Hematopoietic multipotent progenitor cell treated with erythropoietin and hydrocortisone succinate and interleukin-3 and kit ligand, for 6 days (in vitro differentiated cells): ENCODE data around the gene COL1A2.

Source experiments
- DNase-seq: peaks from one replicate; pipeline ENCODE4 v3.0.0-alpha.2; 2015

COL1A2 gene

GRCh38 chr7:94412762-94413322, 18.1 kb downstream of the COL1A2 start:
- DNase-seq: no peak

GRCh38 chr7:94414481-94414880, 19.8 kb downstream of the COL1A2 start:
- DNase-seq: no peak

GRCh38 chr7:94414980-94415379, 20.3 kb downstream of the COL1A2 start:
- no peak for DNase-seq

- DNase-seq: no peak
These were observed 22.6 kb downstream of the COL1A2 start for GRCh38 chr7:94417306-94417705.

GRCh38 chr7:94417901-94418300, 23.2 kb downstream of the COL1A2 start:
- DNase-seq: no peak

- DNase-seq: no peak
These were observed 24.2 kb downstream of the COL1A2 start for GRCh38 chr7:94418851-94419250.

- no peak for DNase-seq
These were observed 25.6 kb downstream of the COL1A2 start for GRCh38 chr7:94420328-94420727.

GRCh38 chr7:94421681-94422080, 27.0 kb downstream of the COL1A2 start:
- no peak for DNase-seq

GRCh38 chr7:94422136-94422535, 27.4 kb downstream of the COL1A2 start:
- no peak for DNase-seq

- no peak for DNase-seq
These were observed 28.2 kb downstream of the COL1A2 start for GRCh38 chr7:94422827-94423460.

GRCh38 chr7:94423863-94424735, 29.4 kb downstream of the COL1A2 start:
- no peak for DNase-seq

GRCh38 chr7:94425546-94425945, 30.9 kb downstream of the COL1A2 start:
- DNase-seq: no peak

- no peak for DNase-seq
These were observed 32.5 kb downstream of the COL1A2 start for GRCh38 chr7:94426980-94427875.

GRCh38 chr7:94429153-94429552, 34.5 kb downstream of the COL1A2 start:
- DNase-seq: no peak

GRCh38 chr7:94431176-94431575, 36.5 kb downstream of the COL1A2 start:
- no peak for DNase-seq

GRCh38 chr7:94431619-94432280, 37.1 kb downstream of the COL1A2 start:
- no peak for DNase-seq

GRCh38 chr7:94432281-94432670, 37.6 kb downstream of the COL1A2 start:
- DNase-seq: no peak

- DNase-seq: no peak
These were observed 38.1 kb downstream of the COL1A2 start for GRCh38 chr7:94432817-94433216.

GRCh38 chr7:94433224-94433623, 38.5 kb downstream of the COL1A2 start:
- DNase-seq: no peak

- no peak for DNase-seq
These were observed 39.3 kb downstream of the COL1A2 start for GRCh38 chr7:94434042-94434441.

- peak; percentile 87 for DNase-seq
These were observed 41.4 kb downstream of the COL1A2 start for GRCh38 chr7:94436018-94436604.

GRCh38 chr7:94436700-94437099, 42.0 kb downstream of the COL1A2 start:
- DNase-seq: no peak
